AG04449 (cell line): ENCODE measurements around the gene ITPK1.
A peak's percentile ranks its signal among the peaks of the same experiment; 100 is the strongest.

ENCODE experiments used
- CTCF ChIA-PET: fragments of 350-600 bp; formaldehyde crosslinking; extraction: SDS; loops from one replicate; lab custom pipeline; 2021; ENCODE audit warnings: antibody characterized with exemption; lab: Yijun Ruan, JAX
- POLR2A ChIA-PET: fragments of 400-600, 350-600 bp; formaldehyde crosslinking; extraction: SDS; loops from one replicate; lab custom pipeline; 2020; ENCODE audit warnings: antibody characterized with exemption, inconsistent platforms; lab: Yijun Ruan, JAX
- DNase-seq: peaks from one replicate; pipeline ENCODE4 v3.0.0-alpha.2; 2010; ENCODE audit warnings: low read depth, low spot score
- H3K4me3 ChIP-seq: 2 replicates; pipeline ENCODE4 v1.5.1; 2011; ENCODE audit warnings: low read depth, mild to moderate bottlenecking, control low read depth, low read length
- CTCF ChIP-seq: IDR thresholded peaks from one replicate; pipeline ENCODE4 v1.5.1; 2011; ENCODE audit warnings: mild to moderate bottlenecking, moderate library complexity, low read length, control low read depth, inconsistent platforms; ENCODE audit not compliant: insufficient read depth; ENCODE audit errors: missing control alignments

ITPK1 gene

GRCh38 chr14:93083917-93084316 lies 31.8 kb downstream of the ITPK1 start:
- TF ChIP-seq CTCF: no peak
- ChIA-PET CTCF (no interaction called here), POLR2A (no interaction called here)
- no peak overlapping the region for H3K4me3 ChIP-seq
- DNase-seq: no peak

- ChIA-PET POLR2A (no interaction called here), CTCF (interaction anchor here (1.0 kb wide), 1 partner anchor 31 kb away, joined by 4 read pairs; no protein-coding TSS in a partner anchor)
- DNase-seq: no peak
- no peak for TF ChIP-seq CTCF
- no peak overlapping the region for H3K4me3 ChIP-seq
Observed at GRCh38 chr14:93082576-93083001, 33.1 kb downstream of the ITPK1 start.

- DNase-seq: no peak
- TF ChIP-seq CTCF: no peak
- H3K4me3 ChIP-seq: no peak overlapping the region
- ChIA-PET CTCF (interaction anchor here (7.6 kb wide), 1 partner anchor 31 kb away, joined by 63 read pairs; the partner anchor contains the start of gene ITPK1), POLR2A (no interaction called here)
Observed at GRCh38 chr14:93081876-93082570, 33.7 kb downstream of the ITPK1 start.

GRCh38 chr14:93079865-93080403 lies 35.8 kb downstream of the ITPK1 start:
- POLR2A ChIA-PET: no interaction called here
- H3K4me3 ChIP-seq: no peak overlapping the region
- no peak for TF ChIP-seq CTCF
- DNase-seq: no peak
- CTCF ChIA-PET: interaction anchor here (7.6 kb wide), 1 partner anchor 33 kb away, joined by 63 read pairs; the partner anchor contains the start of gene ITPK1

GRCh38 chr14:93079321-93079720 lies 36.4 kb downstream of the ITPK1 start:
- POLR2A ChIA-PET: interaction anchor here (1.4 kb wide), 1 partner anchor 36 kb away, joined by 6 read pairs; the partner anchor contains the start of gene ITPK1
- peak overlapping the region; percentile 2; the same call in 1 of the 2 replicates for H3K4me3 ChIP-seq
- CTCF ChIA-PET: interaction anchor here (1.3 to 7.6 kb wide), 2 partner anchors 12 to 34 kb away, joined by 3 to 63 read pairs; partner anchors contain the start of gene ITPK1
- no peak for DNase-seq
- TF ChIP-seq CTCF: peak; percentile 35

GRCh38 chr14:93078870-93079269 lies 36.9 kb downstream of the ITPK1 start:
- CTCF ChIA-PET: interaction anchor here (1.3 to 7.6 kb wide), 2 partner anchors 11 to 34 kb away, joined by 3 to 63 read pairs; partner anchors contain the start of gene ITPK1
- no peak for TF ChIP-seq CTCF
- POLR2A ChIA-PET: interaction anchor here (1.4 kb wide), 1 partner anchor 37 kb away, joined by 6 read pairs; the partner anchor contains the start of gene ITPK1

More at GRCh38 chr14:93078870-93079269, 36.9 kb downstream of the ITPK1 start:
- peak; percentile 80 for DNase-seq
- peak overlapping the region; percentile 2; the same call in 1 of the 2 replicates for H3K4me3 ChIP-seq
